Activated CD8-positive, alpha-beta memory T cell treated with anti-CD3 and anti-CD28 coated beads, Interleukin-2, amount 50 U/mL, for 48 hours (primary cell): ENCODE data around the gene PRSS1.
"Not testable (repeated sequence)": the region's sequence is repeated elsewhere in the genome, so short reads cannot be mapped to it uniquely, and the experiment has no call there.

Experiments
- DNase-seq: peaks from one replicate; pipeline ENCODE4 v3.0.0-alpha.2; 2020

PRSS1 gene

GRCh38 chr7:142748410-142748809 lies 862 bp upstream of the PRSS1 start:
- not testable (repeated sequence) for DNase-seq

- DNase-seq = no peak
Measured at GRCh38 chr7:142750321-142750938, 1.2 kb downstream of the PRSS1 start.

GRCh38 chr7:142751526-142752175 lies 2.4 kb downstream of the PRSS1 start:
- DNase-seq = not testable (repeated sequence)

- no peak for DNase-seq
Measured at GRCh38 chr7:142752376-142753225, 3.3 kb downstream of the PRSS1 start.

- DNase-seq = no peak
Measured at GRCh38 chr7:142753366-142753765, 4.1 kb downstream of the PRSS1 start.

GRCh38 chr7:142753925-142754491 lies 4.7 kb downstream of the PRSS1 start:
- DNase-seq = not testable (repeated sequence)

GRCh38 chr7:142754681-142755575 lies 5.7 kb downstream of the PRSS1 start:
- no peak for DNase-seq

GRCh38 chr7:142758312-142758711 lies 9.0 kb downstream of the PRSS1 start:
- DNase-seq = not testable (repeated sequence)

GRCh38 chr7:142759433-142759832 lies 10.2 kb downstream of the PRSS1 start:
- no peak for DNase-seq

GRCh38 chr7:142760071-142760642 lies 10.9 kb downstream of the PRSS1 start:
- no peak for DNase-seq

GRCh38 chr7:142761606-142762005 lies 12.3 kb downstream of the PRSS1 start:
- DNase-seq = not testable (repeated sequence)

GRCh38 chr7:142762104-142762503 lies 12.8 kb downstream of the PRSS1 start:
- DNase-seq = no peak

GRCh38 chr7:142767451-142767850 lies 18.2 kb downstream of the PRSS1 start:
- DNase-seq = no peak

- DNase-seq = no peak
Measured at GRCh38 chr7:142767861-142768260, 18.6 kb downstream of the PRSS1 start.

GRCh38 chr7:142768885-142769284 lies 19.6 kb downstream of the PRSS1 start:
- DNase-seq = not testable (repeated sequence)

- no peak for DNase-seq
Measured at GRCh38 chr7:142770661-142771352, 21.5 kb downstream of the PRSS1 start, which contains the start of gene PRSS2. Gene PRSS2 (plus strand): TSS chr7:142770970. CDS start chr7:142770983, 13 bp downstream.

GRCh38 chr7:142771353-142771723 lies 22.1 kb downstream of the PRSS1 start:
- no peak for DNase-seq

GRCh38 chr7:142772051-142772450 lies 22.8 kb downstream of the PRSS1 start:
- DNase-seq = no peak

- no peak for DNase-seq
Measured at GRCh38 chr7:142772673-142773072, 23.4 kb downstream of the PRSS1 start.

GRCh38 chr7:142773230-142773629 lies 24.0 kb downstream of the PRSS1 start:
- no peak for DNase-seq
